Right lobe of liver (tissue), 4 donors: ENCODE measurements around the gene SP6.

ENCODE experiments used
- CTCF ChIP-seq, 4 donors: fragments of 200-600 bp in 3 of 4; fragments of 450-650 bp in 1 of 4; IDR thresholded peaks; one replicate each; pipeline versions ENCODE4 v1.5.1 to v1.8.0; 2016 to 2022; ENCODE audit warnings: antibody characterized with exemption in 4 of 4, mild to moderate bottlenecking in 2 of 4
- POLR2A ChIP-seq: fragments of 450-650 bp; IDR thresholded peaks from one replicate; pipeline ENCODE4 v1.6.1; 2017; ENCODE audit warnings: antibody characterized with exemption, mild to moderate bottlenecking
- donor health status: DM: no; HTN: no; CAD: no.
- donor health status: DM: no; HTN: no; CAD: no.
- donor health status: DM: no; HTN: yes; CAD: no.

GRCh38 chr17:47821031-47821423 lies 29.9 kb downstream of the SP6 start:
- no peak for TF ChIP-seq CTCF (IDR thresholded peaks at IDR 0.05)
- no peak for TF ChIP-seq POLR2A
